ENCODE measurements around the gene CACNA1C. TPM values are rescaled to one million over a fixed set of nuclear protein-coding genes. Genes with fewer than 3 reads are reported as not detected.

The CACNA1C gene
- total RNA-seq, 2 experiments from 2014 or later: 0.05 to 0.08 TPM

DNA sequence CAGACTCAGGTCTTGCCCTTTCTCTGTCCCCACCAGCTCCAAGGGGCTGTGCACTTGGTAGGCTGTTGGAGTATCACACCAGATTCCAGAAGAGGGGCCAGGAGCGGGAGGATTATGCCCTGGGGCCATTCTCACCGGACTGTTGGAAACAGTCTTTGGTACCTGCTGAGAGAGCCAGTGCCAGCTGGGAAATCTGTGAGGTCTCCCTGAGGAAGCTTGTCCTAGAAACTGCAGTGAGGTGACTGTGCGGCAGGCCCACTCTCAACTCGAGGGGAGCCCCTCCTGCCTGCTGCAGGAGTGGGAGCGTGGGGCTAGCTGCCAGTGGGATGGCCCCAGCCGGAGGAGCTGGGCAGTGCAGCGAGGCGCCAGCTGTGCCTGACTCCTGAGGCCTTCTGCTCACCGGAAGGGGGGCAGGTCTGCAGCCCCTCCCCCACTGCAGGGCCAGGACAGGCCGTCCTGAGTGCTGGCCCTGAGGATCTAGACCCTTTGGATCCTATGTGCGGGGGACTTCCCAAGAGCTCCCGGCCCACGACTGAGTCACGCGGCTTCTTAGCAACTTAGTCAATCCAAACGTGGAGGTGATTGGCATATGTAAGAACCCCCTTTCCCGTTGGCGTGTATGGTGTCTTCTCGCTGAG is 295.2 kb downstream of the CACNA1C start:
- no peaks in the 10 kb centered on the region for H3K4me1 ChIP-seq (ENCODE audit: insufficient read depth, low read length)
- H3K9me3 Mint-ChIP-seq: no peaks in the 10 kb centered on the region
- H3K27ac Mint-ChIP-seq: no peak overlapping the region
- intact Hi-C loops (cut with DNase I, micrococcal nuclease): no loop called here
- peaks cover 9% of the 10 kb centered on the region for H3K27me3 Mint-ChIP-seq
- DNase-seq: no peak
- ChIA-PET POLR2A (no interaction called here), CTCF (no interaction called here)
- H3K4me3 Mint-ChIP-seq: no peak overlapping the region
- no peaks in the 10 kb centered on the region for H3K36me3 ChIP-seq (ENCODE audit: insufficient read depth, low read length)
- TF ChIP-seq, protein P1, sequence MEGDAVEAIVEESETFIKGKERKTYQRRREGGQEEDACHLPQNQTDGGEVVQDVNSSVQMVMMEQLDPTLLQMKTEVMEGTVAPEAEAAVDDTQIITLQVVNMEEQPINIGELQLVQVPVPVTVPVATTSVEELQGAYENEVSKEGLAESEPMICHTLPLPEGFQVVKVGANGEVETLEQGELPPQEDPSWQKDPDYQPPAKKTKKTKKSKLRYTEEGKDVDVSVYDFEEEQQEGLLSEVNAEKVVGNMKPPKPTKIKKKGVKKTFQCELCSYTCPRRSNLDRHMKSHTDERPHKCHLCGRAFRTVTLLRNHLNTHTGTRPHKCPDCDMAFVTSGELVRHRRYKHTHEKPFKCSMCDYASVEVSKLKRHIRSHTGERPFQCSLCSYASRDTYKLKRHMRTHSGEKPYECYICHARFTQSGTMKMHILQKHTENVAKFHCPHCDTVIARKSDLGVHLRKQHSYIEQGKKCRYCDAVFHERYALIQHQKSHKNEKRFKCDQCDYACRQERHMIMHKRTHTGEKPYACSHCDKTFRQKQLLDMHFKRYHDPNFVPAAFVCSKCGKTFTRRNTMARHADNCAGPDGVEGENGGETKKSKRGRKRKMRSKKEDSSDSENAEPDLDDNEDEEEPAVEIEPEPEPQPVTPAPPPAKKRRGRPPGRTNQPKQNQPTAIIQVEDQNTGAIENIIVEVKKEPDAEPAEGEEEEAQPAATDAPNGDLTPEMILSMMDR (IDR thresholded peaks at IDR 0.05): no peak
- no peaks in the 10 kb centered on the region for H3K4me1 Mint-ChIP-seq (ENCODE audit: low read depth)
- H3K27ac ChIP-seq (ENCODE audit: low read depth in 1 of 2, low read length in 2 of 2): no peak overlapping the region
- H3K36me3 Mint-ChIP-seq (ENCODE audit: low read depth): no peaks in the 10 kb centered on the region
- no peak for ATAC-seq (ENCODE audit: poor library complexity)
- no peaks in the 10 kb centered on the region for H3K27me3 ChIP-seq (ENCODE audit: control insufficient read depth in 1 of 2, insufficient read depth in 2 of 2, low read length in 2 of 2)
- no peak overlapping the region for H3K4me3 ChIP-seq (ENCODE audit: low read length)
- no peaks in the 10 kb centered on the region for H3K9me3 ChIP-seq (ENCODE audit: control insufficient read depth in 1 of 2, insufficient read depth in 1 of 2, low read length in 2 of 2)

GRCh38 chr12:2348482-2348852 is 295.7 kb downstream of the CACNA1C start:
- CTCF ChIA-PET: no interaction called here
- Mint-ChIP-seq H3K9me3 (no peaks in the 10 kb centered on the region), H3K36me3 (ENCODE audit: low read depth) (no peaks in the 10 kb centered on the region), H3K27me3 (peaks cover 12% of the 10 kb centered on the region), H3K27ac (no peak overlapping the region), H3K4me1 (ENCODE audit: low read depth) (no peaks in the 10 kb centered on the region), H3K4me3 (no peak overlapping the region)
- Histone ChIP-seq H3K4me3 (ENCODE audit: low read length) (no peak overlapping the region), H3K27me3 (ENCODE audit: control insufficient read depth in 1 of 2, insufficient read depth in 2 of 2, low read length in 2 of 2) (no peaks in the 10 kb centered on the region), H3K9me3 (ENCODE audit: control insufficient read depth in 1 of 2, insufficient read depth in 1 of 2, low read length in 2 of 2) (no peaks in the 10 kb centered on the region), H3K4me1 (ENCODE audit: insufficient read depth, low read length) (no peaks in the 10 kb centered on the region), H3K36me3 (ENCODE audit: insufficient read depth, low read length) (no peaks in the 10 kb centered on the region), H3K27ac (ENCODE audit: low read depth in 1 of 2, low read length in 2 of 2) (no peak overlapping the region)
- ATAC-seq (ENCODE audit: poor library complexity) (no peak), DNase-seq (no peak)
- POLR2A ChIA-PET: no interaction called here
- intact Hi-C loops (cut with DNase I, micrococcal nuclease): no loop called here
- TF ChIP-seq, protein P1 (IDR thresholded peaks at IDR 0.05): no peak

- Histone ChIP-seq H3K27ac (ENCODE audit: low read depth in 1 of 2, low read length in 2 of 2) (no peak overlapping the region), H3K27me3 (ENCODE audit: control insufficient read depth in 1 of 2, insufficient read depth in 2 of 2, low read length in 2 of 2) (no peaks in the 10 kb centered on the region), H3K4me1 (ENCODE audit: insufficient read depth, low read length) (no peaks in the 10 kb centered on the region), H3K36me3 (ENCODE audit: insufficient read depth, low read length) (no peaks in the 10 kb centered on the region), H3K4me3 (ENCODE audit: low read length) (no peak overlapping the region), H3K9me3 (ENCODE audit: control insufficient read depth in 1 of 2, insufficient read depth in 1 of 2, low read length in 2 of 2) (no peaks in the 10 kb centered on the region)
- CTCF ChIA-PET: no interaction called here
- H3K36me3 Mint-ChIP-seq (ENCODE audit: low read depth): no peaks in the 10 kb centered on the region
- no peaks in the 10 kb centered on the region for H3K9me3 Mint-ChIP-seq
- DNase-seq (no peak), ATAC-seq (ENCODE audit: poor library complexity) (no peak)
- H3K27me3 Mint-ChIP-seq: peaks cover 10% of the 10 kb centered on the region
- TF ChIP-seq, protein P1 (IDR thresholded peaks at IDR 0.05): no peak
- POLR2A ChIA-PET: no interaction called here
- H3K4me1 Mint-ChIP-seq (ENCODE audit: low read depth): no peaks in the 10 kb centered on the region
- H3K4me3 Mint-ChIP-seq: no peak overlapping the region
- intact Hi-C loops (cut with DNase I, micrococcal nuclease): no loop called here
- H3K27ac Mint-ChIP-seq: no peak overlapping the region
Measured at GRCh38 chr12:2351161-2351560, 298.4 kb downstream of the CACNA1C start.

Measured in CD4-positive, alpha-beta T cell (primary cell).